ENCODE measurements around the gene PTPN21. TPM values are rescaled to one million over a fixed set of nuclear protein-coding genes. Genes with fewer than 3 reads are reported as not detected.

PTPN21 gene
- total and polyA plus RNA-seq, 2 donors (not counting 3 experiments of a cell fraction or from before 2014, with no cell fraction given), result 9.2 to 16.1 TPM

- Histone ChIP-seq H3K36me3 (ENCODE audit: control insufficient read depth in 2 of 2, extremely low read depth in 1 of 2, insufficient read depth in 2 of 2, low read length in 2 of 2) (peaks cover 10 to 12% of the 10 kb centered on the region in 2 experiments), H3K9me3 (replicated peaks; ENCODE audit: control insufficient read depth, insufficient read depth, low read length) (no peaks in the 10 kb centered on the region), H3K27ac (ENCODE audit: insufficient read depth, low read depth, low read length) (no peak overlapping the region), H3K9me1 (replicated peaks; ENCODE audit: control insufficient read depth, extremely low read depth, insufficient read depth, low read length) (no peaks in the 10 kb centered on the region), H3K4me2 (ENCODE audit: insufficient read depth, low read length) (no peak overlapping the region), H4K20me1 (replicated peaks; ENCODE audit: control insufficient read depth, extremely low read depth, insufficient read depth, low read length) (no peaks in the 10 kb centered on the region), H3K4me3 (replicated peaks in 1 of 3; ENCODE audit: insufficient read depth in 1 of 3, low read depth in 1 of 3, low read length in 3 of 3) (no peak overlapping the region), H3K4me1 (ENCODE audit: control insufficient read depth, extremely low read depth, insufficient read depth, low read length) (no peaks in the 10 kb centered on the region), H3K79me2 (ENCODE audit: control insufficient read depth, insufficient read depth, low read length) (no peaks in the 10 kb centered on the region), H3K9ac (replicated peaks; ENCODE audit: extremely low read depth, insufficient read depth, low read length) (no peak overlapping the region), H3K27me3 (ENCODE audit: control insufficient read depth in 2 of 2, insufficient read depth in 2 of 2, low read length in 2 of 2) (no peaks in the 10 kb centered on the region), H2AFZ (ENCODE audit: low read depth, low read length) (no peak overlapping the region)
- TF ChIP-seq JUN (IDR thresholded peaks at IDR 0.05; ENCODE audit: borderline replicate concordance, insufficient read depth, insufficient read length, low read depth) (no peak), POLR2AphosphoS5 (IDR thresholded peaks at IDR 0.05; ENCODE audit: insufficient read depth, low read depth, low read length) (no peak), MYC (IDR thresholded peaks at IDR 0.05; ENCODE audit: low read depth, low read length) (no peak), POLR2A (IDR thresholded peaks at IDR 0.05; ENCODE audit: low read depth, low read length) (no peak), EZH2 (IDR thresholded peaks at IDR 0.05; ENCODE audit: borderline replicate concordance, low read depth, low read length, severe bottlenecking) (no peak), GATA2 (IDR thresholded peaks at IDR 0.05; ENCODE audit: insufficient read depth, insufficient read length, low read depth, low read length) (no peak), FOS (IDR thresholded peaks at IDR 0.05; ENCODE audit: borderline replicate concordance, insufficient read depth, low read length) (no peak)
- TF ChIP-seq, protein P1, sequence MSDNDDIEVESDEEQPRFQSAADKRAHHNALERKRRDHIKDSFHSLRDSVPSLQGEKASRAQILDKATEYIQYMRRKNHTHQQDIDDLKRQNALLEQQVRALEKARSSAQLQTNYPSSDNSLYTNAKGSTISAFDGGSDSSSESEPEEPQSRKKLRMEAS (IDR thresholded peaks at IDR 0.05; ENCODE audit: insufficient read depth, insufficient read length), result no peak
- TF ChIP-seq, protein P2, sequence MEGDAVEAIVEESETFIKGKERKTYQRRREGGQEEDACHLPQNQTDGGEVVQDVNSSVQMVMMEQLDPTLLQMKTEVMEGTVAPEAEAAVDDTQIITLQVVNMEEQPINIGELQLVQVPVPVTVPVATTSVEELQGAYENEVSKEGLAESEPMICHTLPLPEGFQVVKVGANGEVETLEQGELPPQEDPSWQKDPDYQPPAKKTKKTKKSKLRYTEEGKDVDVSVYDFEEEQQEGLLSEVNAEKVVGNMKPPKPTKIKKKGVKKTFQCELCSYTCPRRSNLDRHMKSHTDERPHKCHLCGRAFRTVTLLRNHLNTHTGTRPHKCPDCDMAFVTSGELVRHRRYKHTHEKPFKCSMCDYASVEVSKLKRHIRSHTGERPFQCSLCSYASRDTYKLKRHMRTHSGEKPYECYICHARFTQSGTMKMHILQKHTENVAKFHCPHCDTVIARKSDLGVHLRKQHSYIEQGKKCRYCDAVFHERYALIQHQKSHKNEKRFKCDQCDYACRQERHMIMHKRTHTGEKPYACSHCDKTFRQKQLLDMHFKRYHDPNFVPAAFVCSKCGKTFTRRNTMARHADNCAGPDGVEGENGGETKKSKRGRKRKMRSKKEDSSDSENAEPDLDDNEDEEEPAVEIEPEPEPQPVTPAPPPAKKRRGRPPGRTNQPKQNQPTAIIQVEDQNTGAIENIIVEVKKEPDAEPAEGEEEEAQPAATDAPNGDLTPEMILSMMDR (IDR thresholded peaks at IDR 0.05; ENCODE audit: extremely low read depth in 1 of 2, insufficient read depth in 1 of 2, low read depth in 1 of 2, low read length in 2 of 2), result no peak
- ChIA-PET POLR2A (no interaction called here), CTCF (no interaction called here)
- no peak for FAIRE-seq
- BruUV-seq (replicated peaks), result no TSS peak
- DNase-seq (ENCODE audit: low read depth, low spot score), result no peak
- dilution Hi-C loops (cut with MboI; ENCODE audit: extremely low pct_ligation_motif_present, low sequenced_read_pairs) (no loop called here), intact Hi-C loops (cut with micrococcal nuclease) (no loop called here)
Observed at GRCh38 chr14:88496414-88496813, 58.4 kb downstream of the PTPN21 start.

All from endothelial cell of umbilical vein (primary cell).